ENCODE data around the gene GBF1.

- peak; percentile 0 for TF ChIP-seq CTCF (IDR thresholded peaks at IDR 0.05; ENCODE audit: borderline replicate concordance, extremely low read depth, low read length, poor library complexity, severe bottlenecking)
- no peak for TF ChIP-seq EZH2 (IDR thresholded peaks at IDR 0.05; ENCODE audit: borderline replicate concordance, low read depth, low read length, severe bottlenecking)
Observed at GRCh38 chr10:102394079-102394800, 148.9 kb downstream of the GBF1 start.
